NCI-H748 (cell line): Measurements from ENCODE around the gene ADARB2.
"Not testable (repeated sequence)": the region's sequence is repeated elsewhere in the genome, so short reads cannot be mapped to it uniquely, and the experiment has no call there.

ENCODE experiments used
- DNase-seq: peaks from one replicate; lab custom pipeline; 2025; ENCODE audit not compliant: unreplicated experiment; lab: John Stamatoyannopoulos, UW

Gene ADARB2

DNA sequence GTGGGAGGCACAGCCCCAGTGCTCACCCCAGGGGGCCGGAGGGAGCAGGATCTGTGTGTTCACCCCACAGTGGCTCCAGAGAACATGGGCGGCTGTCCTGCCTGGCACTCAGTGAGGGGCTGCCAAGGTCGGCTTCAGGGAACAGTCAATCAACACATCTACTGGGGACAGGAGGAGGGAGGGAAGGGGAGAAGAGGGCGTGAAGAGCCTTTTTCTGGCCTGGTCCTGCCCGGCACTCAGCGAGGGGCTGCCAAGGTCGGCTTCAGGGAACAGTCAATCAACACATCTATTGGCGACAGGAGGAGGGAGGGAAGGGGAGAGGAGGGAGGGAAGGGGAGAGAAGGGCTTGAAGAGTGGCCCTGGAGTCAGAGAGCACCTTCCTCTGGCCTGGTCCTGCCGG lies 184.9 kb downstream of the ADARB2 start:
- peak; percentile 54 for DNase-seq

DNA sequence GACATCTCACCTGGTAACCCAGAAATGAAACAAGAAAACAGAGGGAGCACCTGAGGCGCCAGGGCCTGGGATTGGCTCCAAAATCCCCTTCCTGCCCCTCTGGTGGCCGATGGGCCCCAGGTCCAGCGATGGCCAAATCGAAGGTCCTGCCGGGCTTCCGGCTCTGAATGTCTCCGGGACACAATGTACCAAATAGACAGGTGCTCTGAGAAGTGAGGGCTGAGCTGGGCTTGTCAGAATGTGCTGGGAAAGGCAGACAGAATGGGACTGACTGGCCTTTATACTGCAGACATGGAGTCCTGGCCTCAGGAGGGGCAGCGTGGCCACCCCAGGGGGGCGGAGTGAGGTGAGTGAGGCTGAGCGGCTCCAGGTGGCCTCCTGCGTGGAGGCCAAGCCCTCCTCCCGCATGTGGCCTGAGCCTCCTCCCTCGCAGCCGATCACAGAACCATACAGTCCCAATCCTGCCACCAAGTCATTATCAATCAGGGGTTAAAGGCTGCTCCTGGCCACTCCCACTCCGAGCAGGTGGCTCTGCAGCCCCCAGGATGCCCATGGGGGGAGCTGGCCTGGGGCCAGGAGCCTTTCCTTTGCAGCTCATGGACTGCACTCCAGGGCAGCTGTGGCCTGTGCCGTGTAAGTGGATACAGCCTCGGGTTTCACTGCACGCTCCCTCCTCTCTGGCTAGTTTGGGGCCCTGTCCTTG lies 185.5 kb downstream of the ADARB2 start:
- peak; percentile 95 for DNase-seq

- DNase-seq = no peak
These were observed 186.7 kb downstream of the ADARB2 start for GRCh38 chr10:1550616-1551015.

DNA sequence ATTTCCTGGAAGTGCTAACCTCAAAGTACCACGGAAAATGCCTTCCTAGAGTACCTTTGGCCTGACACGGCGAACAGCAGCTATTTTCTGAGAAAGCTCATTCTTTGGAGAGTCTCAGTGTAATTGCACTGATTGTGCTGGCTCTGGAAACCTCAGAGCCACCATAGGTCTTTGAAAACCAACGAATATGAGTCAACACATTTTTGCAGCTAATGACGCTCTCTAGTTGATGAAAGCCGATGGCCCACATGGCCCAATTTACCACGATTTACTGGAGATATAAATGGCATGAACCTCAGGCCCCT lies 187.1 kb downstream of the ADARB2 start:
- peak; percentile 92 for DNase-seq

GRCh38 chr10:1549591-1550290 lies 187.6 kb downstream of the ADARB2 start:
- peak; percentile 92 for DNase-seq

GRCh38 chr10:1548596-1548995 lies 188.7 kb downstream of the ADARB2 start:
- no peak for DNase-seq

GRCh38 chr10:1548146-1548545 lies 189.2 kb downstream of the ADARB2 start:
- no peak for DNase-seq

- DNase-seq = no peak
These were observed 190.8 kb downstream of the ADARB2 start for GRCh38 chr10:1546431-1547110.

DNA sequence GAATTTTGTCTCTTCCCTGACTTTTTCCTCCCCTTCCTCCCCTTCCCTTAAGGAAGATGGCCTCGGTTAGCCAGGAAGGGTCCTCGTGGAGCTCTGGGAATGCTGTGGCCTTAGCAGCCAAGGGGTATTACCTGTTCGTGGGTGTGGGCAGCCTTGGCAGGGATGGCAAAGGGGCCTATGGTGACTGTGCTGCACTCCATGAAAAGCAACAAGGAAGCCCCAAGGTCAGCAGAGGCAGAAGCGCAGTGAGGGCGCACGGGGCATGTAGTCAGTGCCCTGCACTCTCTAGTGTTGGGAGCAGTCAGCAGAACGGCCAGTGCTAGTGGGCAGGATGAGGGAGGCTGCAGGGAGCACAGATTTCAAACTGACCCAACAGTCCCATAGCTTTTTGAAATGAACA lies 191.8 kb downstream of the ADARB2 start:
- no peak for DNase-seq

DNA sequence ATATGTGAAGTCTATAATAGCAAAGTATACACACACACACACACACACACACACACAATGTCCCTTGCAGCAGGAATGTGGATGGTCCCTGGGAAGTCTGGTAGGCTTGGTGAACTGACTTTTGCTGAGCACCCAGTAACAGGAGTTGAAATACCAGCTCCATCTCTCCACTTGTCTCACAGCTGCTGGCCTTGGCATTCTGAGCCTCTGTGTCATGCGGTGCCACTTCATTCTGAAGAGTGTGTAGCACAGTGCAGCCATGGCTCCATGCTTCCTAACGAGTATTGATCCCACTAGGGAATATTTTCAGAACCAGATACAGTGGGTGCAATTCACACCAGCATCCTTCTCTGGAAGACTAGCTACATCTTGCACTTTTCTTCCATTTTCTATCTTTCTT lies 192.4 kb downstream of the ADARB2 start:
- peak; percentile 28 for DNase-seq

DNA sequence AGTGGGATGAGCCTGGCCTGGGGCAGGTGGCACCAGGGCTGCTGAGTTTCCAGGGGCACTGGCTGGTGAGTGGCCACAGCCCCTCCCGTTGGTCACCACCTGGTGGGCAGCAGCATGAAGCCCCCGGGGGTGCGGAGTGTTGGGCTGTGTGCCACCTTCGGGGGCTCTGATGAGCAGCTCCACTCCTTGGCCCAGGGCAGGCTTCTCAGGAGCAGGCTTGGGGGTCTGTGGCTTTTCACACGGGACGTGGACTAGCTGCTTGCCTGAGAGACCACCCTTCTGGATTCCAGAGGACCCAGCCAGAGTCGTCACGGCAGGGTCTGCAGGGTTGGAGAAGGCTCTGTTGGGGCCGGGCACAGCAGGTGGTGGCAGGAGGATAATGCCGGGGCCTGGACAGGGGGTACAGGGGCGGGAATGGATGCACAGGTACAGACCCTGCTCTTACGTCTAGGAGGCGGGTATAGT lies 193.1 kb downstream of the ADARB2 start:
- DNase-seq = no peak

DNA sequence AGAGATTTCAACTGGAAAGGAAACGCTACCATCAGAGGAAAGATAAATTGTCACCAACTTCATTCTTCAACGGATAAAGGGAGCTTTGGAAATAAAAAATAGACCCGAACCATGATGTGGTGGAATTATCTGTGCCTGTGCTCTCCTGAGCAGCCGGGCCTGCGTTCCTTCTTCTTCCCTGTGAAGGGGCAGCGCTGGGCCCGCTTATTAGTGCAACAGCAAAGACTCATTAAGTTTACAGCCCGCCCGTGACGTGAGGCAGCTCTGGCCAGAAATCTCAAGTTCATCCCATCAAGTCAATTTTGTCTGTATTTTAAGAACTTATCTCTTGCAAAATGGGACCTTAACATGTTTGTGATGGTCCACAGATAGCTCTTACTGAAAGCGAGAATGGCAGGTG lies 193.7 kb downstream of the ADARB2 start:
- DNase-seq = peak; percentile 36

- DNase-seq = no peak
These were observed 194.4 kb downstream of the ADARB2 start for GRCh38 chr10:1542941-1543340.

DNA sequence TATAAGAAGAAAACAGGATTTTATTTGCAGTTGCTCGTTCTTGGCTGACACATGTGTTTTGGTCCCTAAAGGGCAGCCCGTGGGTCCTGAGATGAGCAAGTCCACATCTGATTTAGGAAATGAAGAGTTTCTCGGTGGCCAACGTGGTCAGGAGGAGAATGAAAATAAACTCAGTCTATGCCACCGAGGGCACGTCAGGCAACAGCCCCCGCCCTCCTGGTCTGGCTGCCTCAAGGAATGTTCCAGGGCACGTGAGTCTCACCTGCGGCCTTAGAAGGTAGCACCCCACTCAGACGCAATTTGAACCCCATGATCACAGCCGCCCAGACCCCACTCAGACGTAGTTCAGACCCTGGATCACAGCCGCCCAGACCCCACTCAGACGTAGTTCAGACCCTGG lies 197.2 kb downstream of the ADARB2 start:
- no peak for DNase-seq

DNA sequence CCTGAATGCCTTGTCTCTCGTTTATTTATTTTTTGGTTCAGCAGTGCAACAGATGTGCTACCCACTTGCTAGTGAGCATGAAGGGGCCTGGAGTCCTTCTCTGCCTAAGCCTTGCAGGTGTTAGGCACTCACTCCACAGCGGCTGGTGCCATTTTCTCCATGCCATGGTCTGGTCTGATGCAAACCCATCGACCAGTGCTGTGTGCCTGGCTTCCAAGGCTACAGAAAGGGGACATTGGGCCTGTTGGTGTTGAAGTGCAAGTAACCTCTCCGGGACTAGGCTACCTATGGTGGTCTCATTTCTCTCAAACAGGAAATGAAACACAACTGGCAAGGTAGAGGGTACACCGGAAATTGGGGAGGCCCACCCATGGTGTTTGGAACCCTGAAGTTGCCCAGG lies 198.1 kb downstream of the ADARB2 start:
- no peak for DNase-seq

- DNase-seq = no peak
These were observed 198.7 kb downstream of the ADARB2 start for GRCh38 chr10:1538531-1539061.

DNA sequence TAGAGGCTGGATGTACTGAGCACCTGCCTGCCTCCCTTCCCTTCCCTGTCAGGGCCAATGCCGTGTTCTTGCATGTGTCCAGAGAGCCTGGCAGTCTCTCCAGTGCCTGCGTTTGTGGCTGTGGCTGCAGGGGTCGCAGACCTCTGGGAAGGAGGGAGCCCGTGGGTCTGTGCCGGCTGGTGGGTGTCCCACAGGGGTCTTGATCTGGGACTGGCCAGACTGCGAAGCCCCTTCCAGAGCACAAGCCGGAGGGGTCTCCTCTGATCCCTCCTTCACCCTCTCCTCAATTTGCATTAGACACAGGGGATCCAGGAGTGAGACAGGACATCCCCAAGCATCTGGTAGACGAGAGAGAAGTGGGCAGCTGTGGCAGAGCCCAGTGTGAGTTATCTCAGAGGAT lies 199.2 kb downstream of the ADARB2 start:
- no peak for DNase-seq

DNA sequence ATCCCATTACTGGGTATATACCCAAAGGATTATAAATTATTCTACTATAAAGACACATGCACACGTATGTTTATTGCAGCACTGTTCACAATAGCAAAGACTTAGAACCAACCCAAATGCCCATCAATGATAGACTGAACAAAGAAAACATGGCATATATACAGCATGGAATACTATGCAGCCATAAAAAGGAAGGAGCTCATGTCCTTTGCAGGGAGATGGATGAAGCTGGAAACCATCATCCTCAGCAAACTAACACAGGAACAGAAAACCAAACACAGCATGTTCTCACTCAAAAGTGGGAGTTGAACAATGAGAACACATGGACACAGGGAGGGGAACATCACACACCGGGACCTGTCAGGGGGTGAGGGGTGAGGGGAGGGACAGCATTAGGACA lies 199.9 kb downstream of the ADARB2 start:
- not testable (repeated sequence) for DNase-seq

GRCh38 chr10:1536341-1536740 lies 201.0 kb downstream of the ADARB2 start:
- DNase-seq = no peak

DNA sequence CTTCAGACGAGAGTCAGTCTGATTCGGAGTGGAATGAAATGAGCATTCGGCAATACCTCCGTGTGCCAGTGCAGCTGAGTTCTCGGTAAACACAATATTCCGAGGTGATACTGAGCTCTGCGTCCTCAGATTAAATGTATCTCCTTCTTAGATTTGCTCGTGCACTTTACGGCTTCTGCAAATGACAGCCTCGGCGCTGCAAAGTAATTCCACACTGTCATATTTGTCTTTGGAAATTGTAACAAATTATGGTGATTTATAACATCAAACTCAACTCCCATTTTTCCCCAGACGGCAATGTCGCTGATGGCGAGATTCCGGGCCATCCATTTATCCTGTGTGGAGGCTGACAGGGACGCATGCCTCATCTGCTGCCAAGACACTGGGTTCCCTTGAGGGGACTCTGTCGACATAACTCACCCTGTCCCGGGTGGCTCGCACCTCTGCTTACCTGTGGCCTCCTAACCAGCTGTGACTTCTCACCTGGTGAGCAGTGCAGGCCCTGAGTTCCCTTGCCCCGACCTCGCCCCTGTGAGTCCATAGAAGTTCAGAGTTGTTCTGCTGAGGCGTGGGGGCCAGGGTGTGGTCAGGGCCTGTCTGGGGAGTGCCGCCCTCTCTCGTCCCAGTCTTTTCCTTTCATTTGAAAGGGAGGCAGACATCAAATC lies 201.9 kb downstream of the ADARB2 start:
- DNase-seq = no peak

GRCh38 chr10:1534820-1535219 lies 202.5 kb downstream of the ADARB2 start:
- DNase-seq = no peak
